Measurements from ENCODE around the gene GPR137. TPM values are rescaled to one million over a fixed set of nuclear protein-coding genes. Genes with fewer than 3 reads are reported as not detected.

The GPR137 gene
- total and polyA plus RNA-seq, 10 of the 15 experiments (the other 5 are each of a cell fraction or from before 2014, with no cell fraction given), result 0.37 to 29.2 (median 13.8) TPM

GRCh38 chr11:64295760-64296159, 10.1 kb downstream of the GPR137 start:
- POLR2A ChIA-PET, result interaction anchor here (0.6 kb wide), 1 partner anchor 119 kb away, joined by 6 read pairs; no protein-coding TSS in a partner anchor
- TF ChIP-seq ZNF207 (IDR thresholded peaks at IDR 0.05; ENCODE audit: borderline replicate concordance), result no peak
- no peak for TF ChIP-seq RCOR1 (conservative IDR thresholded peaks at IDR 0.05; ENCODE audit: low read depth, low read length)
- TF ChIP-seq, protein P1, sequence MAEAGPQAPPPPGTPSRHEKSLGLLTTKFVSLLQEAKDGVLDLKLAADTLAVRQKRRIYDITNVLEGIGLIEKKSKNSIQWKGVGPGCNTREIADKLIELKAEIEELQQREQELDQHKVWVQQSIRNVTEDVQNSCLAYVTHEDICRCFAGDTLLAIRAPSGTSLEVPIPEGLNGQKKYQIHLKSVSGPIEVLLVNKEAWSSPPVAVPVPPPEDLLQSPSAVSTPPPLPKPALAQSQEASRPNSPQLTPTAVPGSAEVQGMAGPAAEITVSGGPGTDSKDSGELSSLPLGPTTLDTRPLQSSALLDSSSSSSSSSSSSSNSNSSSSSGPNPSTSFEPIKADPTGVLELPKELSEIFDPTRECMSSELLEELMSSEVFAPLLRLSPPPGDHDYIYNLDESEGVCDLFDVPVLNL (IDR thresholded peaks at IDR 0.05; ENCODE audit: low read depth, low read length), result no peak
- TF ChIP-seq CHD4 (IDR thresholded peaks at IDR 0.05), result no peak
- TF ChIP-seq, protein P2, sequence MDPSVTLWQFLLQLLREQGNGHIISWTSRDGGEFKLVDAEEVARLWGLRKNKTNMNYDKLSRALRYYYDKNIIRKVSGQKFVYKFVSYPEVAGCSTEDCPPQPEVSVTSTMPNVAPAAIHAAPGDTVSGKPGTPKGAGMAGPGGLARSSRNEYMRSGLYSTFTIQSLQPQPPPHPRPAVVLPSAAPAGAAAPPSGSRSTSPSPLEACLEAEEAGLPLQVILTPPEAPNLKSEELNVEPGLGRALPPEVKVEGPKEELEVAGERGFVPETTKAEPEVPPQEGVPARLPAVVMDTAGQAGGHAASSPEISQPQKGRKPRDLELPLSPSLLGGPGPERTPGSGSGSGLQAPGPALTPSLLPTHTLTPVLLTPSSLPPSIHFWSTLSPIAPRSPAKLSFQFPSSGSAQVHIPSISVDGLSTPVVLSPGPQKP (IDR thresholded peaks at IDR 0.05; ENCODE audit: low read depth, low read length), result no peak
- no peak for TF ChIP-seq RAD51 (IDR thresholded peaks at IDR 0.05)
- TF ChIP-seq, protein P3, sequence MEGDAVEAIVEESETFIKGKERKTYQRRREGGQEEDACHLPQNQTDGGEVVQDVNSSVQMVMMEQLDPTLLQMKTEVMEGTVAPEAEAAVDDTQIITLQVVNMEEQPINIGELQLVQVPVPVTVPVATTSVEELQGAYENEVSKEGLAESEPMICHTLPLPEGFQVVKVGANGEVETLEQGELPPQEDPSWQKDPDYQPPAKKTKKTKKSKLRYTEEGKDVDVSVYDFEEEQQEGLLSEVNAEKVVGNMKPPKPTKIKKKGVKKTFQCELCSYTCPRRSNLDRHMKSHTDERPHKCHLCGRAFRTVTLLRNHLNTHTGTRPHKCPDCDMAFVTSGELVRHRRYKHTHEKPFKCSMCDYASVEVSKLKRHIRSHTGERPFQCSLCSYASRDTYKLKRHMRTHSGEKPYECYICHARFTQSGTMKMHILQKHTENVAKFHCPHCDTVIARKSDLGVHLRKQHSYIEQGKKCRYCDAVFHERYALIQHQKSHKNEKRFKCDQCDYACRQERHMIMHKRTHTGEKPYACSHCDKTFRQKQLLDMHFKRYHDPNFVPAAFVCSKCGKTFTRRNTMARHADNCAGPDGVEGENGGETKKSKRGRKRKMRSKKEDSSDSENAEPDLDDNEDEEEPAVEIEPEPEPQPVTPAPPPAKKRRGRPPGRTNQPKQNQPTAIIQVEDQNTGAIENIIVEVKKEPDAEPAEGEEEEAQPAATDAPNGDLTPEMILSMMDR (IDR thresholded peaks at IDR 0.05 in 2 of 3, conservative IDR thresholded peaks at IDR 0.05 in 1 of 3; ENCODE audit: control insufficient read depth in 2 of 3, extremely low read depth in 1 of 3, insufficient read depth in 1 of 3, low read depth in 3 of 3, low read length in 3 of 3), result no peak
- no peak for TF ChIP-seq JUND (IDR thresholded peaks at IDR 0.05; ENCODE audit: low read depth, low read length)
- no peak for TF ChIP-seq ZBED1 (IDR thresholded peaks at IDR 0.05; ENCODE audit: borderline replicate concordance)
- TF ChIP-seq NR2C1 (IDR thresholded peaks at IDR 0.05), result no peak
- no peak for TF ChIP-seq EP300 (IDR thresholded peaks at IDR 0.05; ENCODE audit: borderline replicate concordance in 1 of 2, control insufficient read depth in 1 of 2, low read depth in 2 of 2, low read length in 2 of 2)
- TF ChIP-seq JUNB (IDR thresholded peaks at IDR 0.05), result no peak
- no peak for TF ChIP-seq TARDBP (IDR thresholded peaks at IDR 0.05; ENCODE audit: borderline replicate concordance)
- no peak for TF ChIP-seq FOXM1 (IDR thresholded peaks at IDR 0.05; ENCODE audit: low read depth, low read length)
- TF ChIP-seq, protein P4, sequence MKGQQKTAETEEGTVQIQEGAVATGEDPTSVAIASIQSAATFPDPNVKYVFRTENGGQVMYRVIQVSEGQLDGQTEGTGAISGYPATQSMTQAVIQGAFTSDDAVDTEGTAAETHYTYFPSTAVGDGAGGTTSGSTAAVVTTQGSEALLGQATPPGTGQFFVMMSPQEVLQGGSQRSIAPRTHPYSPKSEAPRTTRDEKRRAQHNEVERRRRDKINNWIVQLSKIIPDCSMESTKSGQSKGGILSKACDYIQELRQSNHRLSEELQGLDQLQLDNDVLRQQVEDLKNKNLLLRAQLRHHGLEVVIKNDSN (IDR thresholded peaks at IDR 0.05; ENCODE audit: borderline replicate concordance, extremely low read length, insufficient read depth, low read depth, low read length), result no peak
- TF ChIP-seq HDAC2 (IDR thresholded peaks at IDR 0.05), result no peak
- no peak for TF ChIP-seq ZBTB33 (IDR thresholded peaks at IDR 0.05)

More at GRCh38 chr11:64295760-64296159, 10.1 kb downstream of the GPR137 start:
- ChIA-PET CTCF (no interaction called here), SMC1A (ENCODE audit: uncharacterized antibody, unreplicated experiment) (interaction anchor here (0.7 kb wide), 1 partner anchor 36 kb away, joined by 4 read pairs; no protein-coding TSS in a partner anchor), RAD21 (ENCODE audit: unreplicated experiment) (no interaction called here)
- Histone ChIP-seq H3K27ac (ENCODE audit: control insufficient read depth, insufficient read depth) (no peak overlapping the region), H3K36me3 (ENCODE audit: control insufficient read depth in 2 of 2, insufficient read depth in 2 of 2, low read length in 1 of 2) (no peaks in the 10 kb centered on the region), H3K4me1 (ENCODE audit: control insufficient read depth, insufficient read depth, low read length) (peaks cover 8% of the 10 kb centered on the region), H3K4me3 (no peak overlapping the region), H3K27me3 (replicated peaks in 1 of 2; ENCODE audit: control insufficient read depth in 2 of 2, insufficient read depth in 2 of 2, low read length in 1 of 2) (peaks cover 20 to 35% of the 10 kb centered on the region in 2 experiments), H3K4me2 (ENCODE audit: control insufficient read depth, insufficient read depth) (no peak overlapping the region), H3K79me2 (ENCODE audit: control insufficient read depth, insufficient read depth, low read length) (no peaks in the 10 kb centered on the region), H2AFZ (ENCODE audit: control insufficient read depth, low read depth, low read length) (no peak overlapping the region), H3K9me3 (replicated peaks; ENCODE audit: control insufficient read depth, insufficient read depth, low read length) (no peaks in the 10 kb centered on the region), H4K20me1 (ENCODE audit: control insufficient read depth, insufficient read depth) (no peaks in the 10 kb centered on the region; the same call in 1 of the 2 replicates), H3K9ac (ENCODE audit: control insufficient read depth, insufficient read depth, low read length) (no peak overlapping the region)
- BruUV-seq (replicated peaks), result no TSS peak
- in situ Hi-C loops (cut with MboI) (no loop called here), intact Hi-C loops (cut with micrococcal nuclease; ENCODE audit: unreplicated experiment) (no loop called here)
- 11% methylated on average over 4 of the region's 4 CpGs for WGBS (ENCODE audit: insufficient coverage, insufficient replicate concordance, low lambda C conversion rate, missing lambda C conversion rate)
- FAIRE-seq (no peak), ATAC-seq (no peak), DNase-seq (ENCODE audit: low read depth, low spot score) (no peak)
